ENCODE results near the gene HSD17B7. TPM values are rescaled to one million over a fixed set of nuclear protein-coding genes. Genes with fewer than 3 reads are reported as not detected.

Gene HSD17B7
- total and polyA plus RNA-seq, 12 donors: 1.7 to 11.2 (median 3.2) TPM

GRCh38 chr1:162823231-162823630 is 32.7 kb downstream of the HSD17B7 start:
- intact Hi-C loops (cut with DNase I): no loop called here
- ATAC-seq (no peak), DNase-seq (no peak)
- 82 to 83% methylated on average over 3 of the region's 3 CpGs for WGBS, 2 donors
- TF ChIP-seq, protein P1, sequence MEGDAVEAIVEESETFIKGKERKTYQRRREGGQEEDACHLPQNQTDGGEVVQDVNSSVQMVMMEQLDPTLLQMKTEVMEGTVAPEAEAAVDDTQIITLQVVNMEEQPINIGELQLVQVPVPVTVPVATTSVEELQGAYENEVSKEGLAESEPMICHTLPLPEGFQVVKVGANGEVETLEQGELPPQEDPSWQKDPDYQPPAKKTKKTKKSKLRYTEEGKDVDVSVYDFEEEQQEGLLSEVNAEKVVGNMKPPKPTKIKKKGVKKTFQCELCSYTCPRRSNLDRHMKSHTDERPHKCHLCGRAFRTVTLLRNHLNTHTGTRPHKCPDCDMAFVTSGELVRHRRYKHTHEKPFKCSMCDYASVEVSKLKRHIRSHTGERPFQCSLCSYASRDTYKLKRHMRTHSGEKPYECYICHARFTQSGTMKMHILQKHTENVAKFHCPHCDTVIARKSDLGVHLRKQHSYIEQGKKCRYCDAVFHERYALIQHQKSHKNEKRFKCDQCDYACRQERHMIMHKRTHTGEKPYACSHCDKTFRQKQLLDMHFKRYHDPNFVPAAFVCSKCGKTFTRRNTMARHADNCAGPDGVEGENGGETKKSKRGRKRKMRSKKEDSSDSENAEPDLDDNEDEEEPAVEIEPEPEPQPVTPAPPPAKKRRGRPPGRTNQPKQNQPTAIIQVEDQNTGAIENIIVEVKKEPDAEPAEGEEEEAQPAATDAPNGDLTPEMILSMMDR (IDR thresholded peaks at IDR 0.05): no peak
- Histone ChIP-seq H3K27me3 (peaks cover 0 to 45% (median 19%) of the 10 kb centered on the region in 7 donors), H3K27ac (no peak overlapping the region), H3K4me1 (peaks cover 0 to 16% (median 9%) of the 10 kb centered on the region in 9 donors), H3K9me3 (no peaks in the 10 kb centered on the region), H3K36me3 (no peaks in the 10 kb centered on the region), H3K4me3 (no peak overlapping the region)

- no peak overlapping the region for H3K27ac ChIP-seq
- peaks cover 0 to 45% (median 19%) of the 10 kb centered on the region in 7 donors for H3K27me3 ChIP-seq
- H3K36me3 ChIP-seq: no peaks in the 10 kb centered on the region
- DNase-seq (no peak), ATAC-seq (no peak)
- no peak overlapping the region for H3K4me3 ChIP-seq
- no peaks in the 10 kb centered on the region for H3K9me3 ChIP-seq
- intact Hi-C loops (cut with DNase I): no loop called here
- WGBS, 2 donors: 56 to 69% methylated on average over 2 of the region's 2 CpGs
- peaks cover 0 to 16% (median 9%) of the 10 kb centered on the region in 9 donors for H3K4me1 ChIP-seq
- TF ChIP-seq, protein P1 (IDR thresholded peaks at IDR 0.05): no peak
Observed at GRCh38 chr1:162823771-162824525, 33.4 kb downstream of the HSD17B7 start.

DNA sequence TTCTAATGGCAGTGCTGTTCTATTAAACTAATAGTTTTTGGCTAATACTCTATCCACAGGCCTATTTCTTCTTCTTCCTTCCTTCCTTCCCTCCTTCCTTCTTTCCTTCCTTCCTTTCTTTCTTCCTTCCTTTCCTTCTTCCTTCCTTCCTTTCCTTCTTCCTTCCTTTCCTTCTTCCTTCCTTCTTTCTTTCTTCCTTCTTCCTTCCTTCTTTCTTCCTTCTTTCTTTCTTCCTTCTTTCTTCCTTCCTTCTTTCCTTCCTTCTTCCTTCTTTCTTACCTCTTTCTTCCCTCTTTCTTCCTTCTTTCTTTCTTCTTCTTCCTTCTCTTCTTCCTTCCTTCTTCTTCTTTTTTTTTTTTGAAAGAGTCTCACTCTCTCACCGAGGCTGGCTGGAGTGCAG is 38.8 kb downstream of the HSD17B7 start:
- Histone ChIP-seq H3K4me1 (no peaks in the 10 kb centered on the region), H3K27me3 (peaks cover 0 to 13% (median 3%) of the 10 kb centered on the region in 7 donors), H3K36me3 (no peaks in the 10 kb centered on the region), H3K27ac (no peak overlapping the region), H3K4me3 (no peak overlapping the region), H3K9me3 (no peaks in the 10 kb centered on the region)
- TF ChIP-seq, protein P1 (IDR thresholded peaks at IDR 0.05): no peak
- ATAC-seq (no peak), DNase-seq (no peak)
- intact Hi-C loops (cut with DNase I): no loop called here
- 95 to 97% methylated on average over 1 of the region's 1 CpG for WGBS, 2 donors

- DNase-seq (no peak), ATAC-seq (no peak)
- no peaks in the 10 kb centered on the region for H3K9me3 ChIP-seq
- TF ChIP-seq, protein P1 (IDR thresholded peaks at IDR 0.05): no peak
- H3K36me3 ChIP-seq: no peaks in the 10 kb centered on the region
- no peak overlapping the region for H3K4me3 ChIP-seq
- no peak overlapping the region for H3K27ac ChIP-seq
- H3K27me3 ChIP-seq: peaks cover 0 to 7% (median 0%) of the 10 kb centered on the region in 7 donors
- intact Hi-C loops (cut with DNase I): no loop called here
- 66 to 79% methylated on average over 3 of the region's 3 CpGs for WGBS, 2 donors
- H3K4me1 ChIP-seq: no peaks in the 10 kb centered on the region
Observed at GRCh38 chr1:162832470-162832869, 42.0 kb downstream of the HSD17B7 start.

Measured in heart right ventricle (tissue), 16 donors.